ENCODE data around the gene SRRM4. TPM values are rescaled to one million over a fixed set of nuclear protein-coding genes. Genes with fewer than 3 reads are reported as not detected.
"Not testable (repeated sequence)": the region's sequence is repeated elsewhere in the genome, so short reads cannot be mapped to it uniquely, and the experiment has no call there.

The SRRM4 gene
- total and polyA plus RNA-seq, 3 donors from 2014 or later = 0.37 to 1.4 (median 0.79) TPM

DNA sequence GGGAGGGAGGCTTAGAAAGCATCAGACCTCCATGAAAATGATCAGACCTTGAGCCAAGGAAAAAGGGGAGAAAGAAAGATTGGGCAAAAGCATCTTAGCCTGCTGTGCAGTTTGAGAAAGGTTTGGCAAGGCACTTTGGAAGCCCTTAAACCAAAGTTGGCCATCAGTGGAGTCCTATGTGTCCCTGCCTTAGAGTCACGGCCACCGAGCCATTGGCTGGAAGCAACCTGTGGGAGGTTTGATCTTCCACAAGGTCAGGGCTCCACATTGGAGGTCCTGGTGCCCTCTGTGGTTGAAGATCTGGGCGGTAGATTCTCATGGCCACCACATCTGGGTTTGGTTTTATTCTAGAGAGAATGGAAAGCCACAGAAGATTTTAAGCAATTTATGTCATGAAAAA lies 44.4 kb downstream of the SRRM4 start:
- DNase-seq = no peak
- no peaks in the 10 kb centered on the region for H3K36me3 ChIP-seq (ENCODE audit: low read depth, missing control alignments)
- intact Hi-C loops (cut with DNase I; ENCODE audit: low total_unique reads) = no loop called here
- no peak overlapping the region for H3K27ac ChIP-seq
- no peak overlapping the region for H3K4me3 ChIP-seq
- H3K9me3 ChIP-seq = no peaks in the 10 kb centered on the region
- no peaks in the 10 kb centered on the region for H3K27me3 ChIP-seq
- TF ChIP-seq POLR2A (IDR thresholded peaks at IDR 0.05) = no peak
- TF ChIP-seq, protein P1, sequence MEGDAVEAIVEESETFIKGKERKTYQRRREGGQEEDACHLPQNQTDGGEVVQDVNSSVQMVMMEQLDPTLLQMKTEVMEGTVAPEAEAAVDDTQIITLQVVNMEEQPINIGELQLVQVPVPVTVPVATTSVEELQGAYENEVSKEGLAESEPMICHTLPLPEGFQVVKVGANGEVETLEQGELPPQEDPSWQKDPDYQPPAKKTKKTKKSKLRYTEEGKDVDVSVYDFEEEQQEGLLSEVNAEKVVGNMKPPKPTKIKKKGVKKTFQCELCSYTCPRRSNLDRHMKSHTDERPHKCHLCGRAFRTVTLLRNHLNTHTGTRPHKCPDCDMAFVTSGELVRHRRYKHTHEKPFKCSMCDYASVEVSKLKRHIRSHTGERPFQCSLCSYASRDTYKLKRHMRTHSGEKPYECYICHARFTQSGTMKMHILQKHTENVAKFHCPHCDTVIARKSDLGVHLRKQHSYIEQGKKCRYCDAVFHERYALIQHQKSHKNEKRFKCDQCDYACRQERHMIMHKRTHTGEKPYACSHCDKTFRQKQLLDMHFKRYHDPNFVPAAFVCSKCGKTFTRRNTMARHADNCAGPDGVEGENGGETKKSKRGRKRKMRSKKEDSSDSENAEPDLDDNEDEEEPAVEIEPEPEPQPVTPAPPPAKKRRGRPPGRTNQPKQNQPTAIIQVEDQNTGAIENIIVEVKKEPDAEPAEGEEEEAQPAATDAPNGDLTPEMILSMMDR (IDR thresholded peaks at IDR 0.05) = no peak
- no peaks in the 10 kb centered on the region for H3K4me1 ChIP-seq
- WGBS, 2 donors = 95 to 97% methylated on average over 3 of the region's 3 CpGs

DNA sequence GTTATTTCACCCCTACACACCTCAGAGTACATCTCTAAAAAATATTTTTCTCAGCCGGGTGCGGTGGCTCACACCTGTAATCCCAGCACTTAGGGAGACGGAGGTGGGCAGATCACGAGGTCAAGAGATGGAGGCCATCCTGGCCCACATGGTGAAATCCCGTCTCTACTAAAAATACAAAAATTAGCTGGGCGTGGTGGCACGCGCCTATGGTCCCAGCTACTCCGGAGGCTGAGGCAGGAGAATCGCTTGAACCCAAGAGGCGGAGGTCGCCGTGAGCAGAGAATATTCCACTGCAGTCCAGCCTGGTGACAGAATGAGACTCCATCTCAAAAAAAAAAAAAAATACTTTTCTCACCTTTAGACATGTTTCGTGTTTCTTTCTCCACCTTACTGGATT lies 52.0 kb downstream of the SRRM4 start:
- H3K9me3 ChIP-seq; H3K27me3 ChIP-seq; intact Hi-C loops (cut with DNase I; ENCODE audit: low total_unique reads); H3K4me3 ChIP-seq; H3K4me1 ChIP-seq; H3K36me3 ChIP-seq (ENCODE audit: low read depth, missing control alignments); H3K27ac ChIP-seq; DNase-seq: not testable (repeated sequence)
- WGBS, 2 donors = 91 to 93% methylated on average over 14 of the region's 14 CpGs

DNA sequence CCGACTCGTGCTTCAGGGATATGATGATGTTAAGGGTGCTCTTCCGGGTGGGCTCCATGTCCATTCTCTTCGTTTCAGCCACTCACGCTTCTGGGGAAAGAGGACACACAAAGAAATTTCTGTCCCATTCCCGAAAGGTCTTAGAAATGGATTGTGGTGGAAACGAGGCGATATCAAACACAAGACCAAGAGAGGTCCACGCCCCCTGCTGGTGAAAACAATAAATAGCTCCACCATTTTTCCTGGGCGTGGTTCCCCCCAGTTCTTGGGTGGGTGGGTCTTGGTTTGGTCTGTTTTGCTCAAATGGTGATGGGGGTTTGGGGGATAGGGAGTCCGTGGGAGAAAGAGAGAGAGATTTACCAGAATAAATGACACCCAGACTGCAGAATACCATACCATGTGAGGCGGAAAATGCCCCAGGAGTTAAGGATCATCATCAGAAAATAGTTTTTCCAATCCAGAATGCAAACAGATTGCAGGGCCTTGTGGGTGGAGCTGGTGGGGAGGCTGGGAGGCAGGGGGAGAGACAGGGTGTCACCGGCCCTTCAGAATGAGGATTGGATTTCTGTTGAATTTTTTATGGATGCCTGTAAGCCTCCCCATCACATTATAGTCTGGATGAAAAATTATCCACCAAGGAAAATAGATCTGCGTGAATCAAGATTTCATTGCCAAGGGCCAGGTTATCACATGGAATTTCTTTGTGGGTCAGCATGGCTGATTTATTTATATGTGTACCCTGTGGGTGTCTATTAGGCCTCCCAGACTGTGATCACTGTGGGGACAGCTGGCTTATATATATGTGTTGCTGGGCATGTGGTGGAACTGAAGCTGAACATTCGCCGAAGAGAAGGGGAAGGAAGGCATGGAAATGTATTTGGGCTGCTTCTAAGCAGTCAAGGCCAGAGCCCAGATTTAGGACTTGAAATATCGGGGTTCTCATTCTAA lies 55.8 kb downstream of the SRRM4 start:
- no peaks in the 10 kb centered on the region for H3K27me3 ChIP-seq
- no peak overlapping the region for H3K4me3 ChIP-seq
- H3K4me1 ChIP-seq = no peaks in the 10 kb centered on the region
- no peaks in the 10 kb centered on the region for H3K9me3 ChIP-seq
- peak; percentile 57 for DNase-seq
- no peak for TF ChIP-seq POLR2A (IDR thresholded peaks at IDR 0.05)
- TF ChIP-seq, protein P1 (IDR thresholded peaks at IDR 0.05) = peak in 2 of 3 experiments; percentile 52 to 60
- intact Hi-C loops (cut with DNase I; ENCODE audit: low total_unique reads) = no loop called here
- 37 to 45% methylated on average over 17 of the region's 17 CpGs for WGBS, 2 donors
- H3K27ac ChIP-seq = no peak overlapping the region
- no peaks in the 10 kb centered on the region for H3K36me3 ChIP-seq (ENCODE audit: low read depth, missing control alignments)

DNA sequence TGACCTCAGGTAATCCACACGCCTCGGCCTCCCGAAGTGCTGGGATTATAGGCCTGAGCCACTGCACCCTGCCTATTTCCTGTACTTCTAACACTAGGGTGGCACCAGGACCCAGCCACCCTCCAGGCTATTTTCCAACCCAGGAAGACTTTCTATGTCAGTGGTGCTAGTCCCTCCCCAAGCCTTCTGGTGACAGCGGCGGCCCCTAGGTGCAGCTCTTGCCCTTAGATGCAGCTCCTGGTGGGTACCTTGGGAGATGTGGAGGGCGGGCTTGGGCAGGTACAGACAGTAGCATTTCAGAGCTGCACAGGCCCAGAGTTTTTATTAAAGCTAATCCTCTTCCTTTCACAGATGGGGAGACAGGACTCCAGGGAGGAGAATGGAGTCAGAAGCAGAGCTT lies 62.8 kb downstream of the SRRM4 start:
- intact Hi-C loops (cut with DNase I; ENCODE audit: low total_unique reads) = no loop called here
- Histone ChIP-seq H3K36me3 (ENCODE audit: low read depth, missing control alignments) (no peaks in the 10 kb centered on the region), H3K27me3 (no peaks in the 10 kb centered on the region), H3K4me1 (no peaks in the 10 kb centered on the region), H3K27ac (no peak overlapping the region), H3K4me3 (no peak overlapping the region), H3K9me3 (no peaks in the 10 kb centered on the region)
- 94 to 95% methylated on average over 3 to 6 of the region's 6 CpGs for WGBS, 2 donors
- no peak for DNase-seq
- no peak for TF ChIP-seq POLR2A (IDR thresholded peaks at IDR 0.05)
- TF ChIP-seq, protein P1 (IDR thresholded peaks at IDR 0.05) = no peak

DNA sequence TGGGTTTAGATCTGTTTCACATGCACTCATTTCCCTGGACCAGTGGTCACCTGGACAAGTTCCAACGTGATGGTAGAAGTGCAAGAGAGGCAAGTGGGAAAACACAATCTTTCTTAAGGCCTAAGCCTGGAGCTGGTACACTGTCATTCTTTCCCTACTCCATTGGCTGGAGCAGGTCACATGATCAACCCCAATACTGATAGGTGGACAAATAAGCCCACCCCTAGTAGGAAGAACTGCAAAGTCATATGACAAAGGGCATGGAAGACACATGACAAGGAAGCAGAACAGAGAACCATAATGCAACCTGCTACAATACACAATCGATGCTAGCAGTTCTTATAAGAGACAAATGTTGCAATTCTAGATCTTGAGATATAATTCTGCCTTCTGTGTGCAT lies 66.3 kb downstream of the SRRM4 start:
- Histone ChIP-seq H3K4me1 (no peaks in the 10 kb centered on the region), H3K27ac (no peak overlapping the region), H3K9me3 (no peaks in the 10 kb centered on the region), H3K4me3 (no peak overlapping the region), H3K36me3 (ENCODE audit: low read depth, missing control alignments) (no peaks in the 10 kb centered on the region), H3K27me3 (no peaks in the 10 kb centered on the region)
- no peak for TF ChIP-seq POLR2A (IDR thresholded peaks at IDR 0.05)
- TF ChIP-seq, protein P1 (IDR thresholded peaks at IDR 0.05) = no peak
- no peak for DNase-seq
- 52 to 55% methylated on average over 2 of the region's 2 CpGs for WGBS, 2 donors
- intact Hi-C loops (cut with DNase I; ENCODE audit: low total_unique reads) = no loop called here

All from testis (tissue), 3 donors.